Keratinocyte (primary cell): ENCODE data around the gene GNA15.

Source experiments
- CTCF ChIP-seq, 3 experiments: IDR thresholded peaks in 1 of 3; conservative IDR thresholded peaks in 1 of 3; optimal IDR thresholded peaks in 1 of 3; 2 replicates in 2 of 3; 3 replicates in 1 of 3; pipeline versions ENCODE3 to v1.5.1; 2011; ENCODE audit warnings: low read length in 3 of 3, mild to moderate bottlenecking in 3 of 3, moderate library complexity in 2 of 3, control low read depth in 1 of 3, inconsistent platforms in 1 of 3; ENCODE audit not compliant: insufficient read depth in 2 of 3; ENCODE audit errors: extremely low read depth in 1 of 3
- EZH2 ChIP-seq: IDR thresholded peaks from one replicate; pipeline ENCODE4 v1.6.1; 2012; ENCODE audit warnings: inconsistent platforms, mild to moderate bottlenecking, low read length, moderate library complexity

GRCh38 chr19:3152419-3152780 lies 16.6 kb downstream of the GNA15 start:
- TF ChIP-seq CTCF (optimal IDR thresholded peaks at IDR 0.05 in 1 of 3, IDR thresholded peaks at IDR 0.05 in 1 of 3, conservative IDR thresholded peaks at IDR 0.05 in 1 of 3; ENCODE audit: extremely low read depth in 1 of 3, insufficient read depth in 2 of 3, low read length in 3 of 3) (no peak), EZH2 (no peak)
